ENCODE results near the gene TUBB2A. TPM values are rescaled to one million over a fixed set of nuclear protein-coding genes. Genes with fewer than 3 reads are reported as not detected.

Gene TUBB2A
- total and polyA plus RNA-seq, 8 donors, result 14.8 to 42.5 (median 24.9) TPM

DNA sequence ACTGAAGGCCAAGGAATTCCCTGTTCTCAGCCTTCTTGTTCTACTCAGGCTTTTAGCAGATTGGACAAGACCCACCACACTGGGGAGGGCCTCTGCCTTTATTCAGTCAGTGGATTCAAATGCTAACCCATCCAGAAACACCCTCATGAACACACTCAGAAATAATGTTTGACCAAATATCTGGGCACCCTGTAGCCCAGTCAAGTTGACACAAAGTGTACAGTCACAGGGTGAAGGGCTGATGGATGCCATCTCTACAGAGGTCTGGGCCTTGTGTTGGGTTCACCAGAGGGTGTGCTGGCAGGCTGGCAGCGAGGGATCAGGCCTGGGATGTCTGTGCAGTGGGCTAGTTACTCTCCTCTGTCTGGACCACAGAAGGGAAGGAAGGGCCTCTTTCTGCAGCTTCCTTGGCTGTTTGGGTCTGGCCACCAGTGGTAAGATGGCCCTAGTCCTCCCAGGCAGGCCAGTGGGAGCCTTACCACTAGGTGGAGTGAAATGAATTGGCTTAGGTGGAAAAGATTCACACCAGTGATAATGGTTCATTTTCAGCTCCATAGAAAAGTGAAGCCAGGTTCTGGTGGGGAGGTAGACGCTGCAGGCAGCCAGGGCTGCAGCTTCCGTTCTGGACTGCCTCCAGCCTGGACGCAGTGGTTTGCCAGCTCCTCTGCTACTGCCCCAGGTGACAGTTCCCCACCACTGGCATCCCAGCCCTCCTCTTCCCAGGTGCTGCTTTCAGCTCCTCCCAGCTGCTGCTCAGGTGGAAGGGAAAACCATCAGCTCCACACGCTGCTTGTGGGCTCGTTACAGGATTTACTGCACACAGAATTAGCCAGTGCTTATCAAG, 9.2 kb downstream of the TUBB2A start:
- intact Hi-C loops (cut with DNase I), result no loop called here
- H3K4me3 ChIP-seq, result no peak overlapping the region
- TF ChIP-seq, protein P1, sequence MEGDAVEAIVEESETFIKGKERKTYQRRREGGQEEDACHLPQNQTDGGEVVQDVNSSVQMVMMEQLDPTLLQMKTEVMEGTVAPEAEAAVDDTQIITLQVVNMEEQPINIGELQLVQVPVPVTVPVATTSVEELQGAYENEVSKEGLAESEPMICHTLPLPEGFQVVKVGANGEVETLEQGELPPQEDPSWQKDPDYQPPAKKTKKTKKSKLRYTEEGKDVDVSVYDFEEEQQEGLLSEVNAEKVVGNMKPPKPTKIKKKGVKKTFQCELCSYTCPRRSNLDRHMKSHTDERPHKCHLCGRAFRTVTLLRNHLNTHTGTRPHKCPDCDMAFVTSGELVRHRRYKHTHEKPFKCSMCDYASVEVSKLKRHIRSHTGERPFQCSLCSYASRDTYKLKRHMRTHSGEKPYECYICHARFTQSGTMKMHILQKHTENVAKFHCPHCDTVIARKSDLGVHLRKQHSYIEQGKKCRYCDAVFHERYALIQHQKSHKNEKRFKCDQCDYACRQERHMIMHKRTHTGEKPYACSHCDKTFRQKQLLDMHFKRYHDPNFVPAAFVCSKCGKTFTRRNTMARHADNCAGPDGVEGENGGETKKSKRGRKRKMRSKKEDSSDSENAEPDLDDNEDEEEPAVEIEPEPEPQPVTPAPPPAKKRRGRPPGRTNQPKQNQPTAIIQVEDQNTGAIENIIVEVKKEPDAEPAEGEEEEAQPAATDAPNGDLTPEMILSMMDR (IDR thresholded peaks at IDR 0.05), result no peak

DNA sequence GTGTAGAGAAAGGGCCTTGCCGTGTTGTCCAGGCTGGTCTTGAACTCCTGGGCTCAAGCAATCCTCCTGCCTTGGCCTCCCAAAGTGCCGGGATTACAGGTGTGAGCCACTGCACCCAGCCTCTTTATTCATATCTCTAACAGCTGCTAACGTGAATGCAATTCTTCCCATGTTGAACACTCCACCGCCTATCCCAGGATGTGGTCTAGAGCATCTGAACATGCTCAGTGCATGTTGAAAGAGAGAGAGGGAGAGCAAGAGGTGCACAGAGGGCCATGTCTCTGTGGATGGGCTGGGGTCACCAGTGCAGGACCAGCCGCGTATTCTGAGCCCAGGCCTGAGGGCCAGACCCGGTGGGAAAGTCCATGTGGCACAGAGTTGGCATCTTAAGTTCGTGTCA, 12.8 kb downstream of the TUBB2A start:
- no peaks in the 10 kb centered on the region for H3K36me3 ChIP-seq
- H3K27ac ChIP-seq, result no peak overlapping the region
- H3K4me1 ChIP-seq, result peaks cover 0 to 8% of the 10 kb centered on the region in 2 donors
- H3K27me3 ChIP-seq, result no peaks in the 10 kb centered on the region
- no peak for DNase-seq
- intact Hi-C loops (cut with DNase I), result no loop called here
- ATAC-seq, result no peak
- TF ChIP-seq, protein P1 (IDR thresholded peaks at IDR 0.05), result no peak
- H3K4me3 ChIP-seq, result no peak overlapping the region
- no peaks in the 10 kb centered on the region for H3K9me3 ChIP-seq

More for the DNA sequence above, 9.2 kb downstream of the TUBB2A start:
- Histone ChIP-seq H3K4me1 (no peaks in the 10 kb centered on the region), H3K9me3 (no peaks in the 10 kb centered on the region), H3K27me3 (no peaks in the 10 kb centered on the region), H3K36me3 (peaks cover 0 to under 1% of the 10 kb centered on the region in 2 donors), H3K27ac (no peak overlapping the region)
- DNase-seq (no peak), ATAC-seq (no peak)

DNA sequence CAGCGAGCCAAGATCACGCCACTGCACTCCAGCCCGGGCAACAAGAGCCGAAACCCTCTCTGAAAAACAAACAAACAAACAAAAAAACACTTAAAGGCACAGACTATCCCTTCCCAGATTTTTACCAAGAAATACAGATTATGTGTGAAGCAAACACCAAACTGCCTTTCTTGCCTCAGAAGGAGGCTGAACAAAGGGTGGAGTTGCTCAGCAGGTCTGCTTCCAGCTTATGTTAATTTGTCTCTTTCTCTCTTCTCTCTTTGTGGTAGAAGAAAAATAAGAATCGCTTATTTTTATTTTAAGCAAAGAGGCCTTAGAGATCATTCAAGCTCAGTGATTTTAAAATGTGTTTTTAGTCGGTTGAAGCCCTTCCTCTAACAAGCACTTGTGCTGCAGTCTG, 14.2 kb downstream of the TUBB2A start:
- Histone ChIP-seq H3K4me3 (no peak overlapping the region), H3K36me3 (no peaks in the 10 kb centered on the region), H3K9me3 (no peaks in the 10 kb centered on the region), H3K27ac (no peak overlapping the region), H3K4me1 (peaks cover 0 to 19% of the 10 kb centered on the region in 2 donors), H3K27me3 (no peaks in the 10 kb centered on the region)
- TF ChIP-seq, protein P1 (IDR thresholded peaks at IDR 0.05), result no peak
- ATAC-seq, result no peak
- intact Hi-C loops (cut with DNase I), result no loop called here
- DNase-seq, result no peak

DNA sequence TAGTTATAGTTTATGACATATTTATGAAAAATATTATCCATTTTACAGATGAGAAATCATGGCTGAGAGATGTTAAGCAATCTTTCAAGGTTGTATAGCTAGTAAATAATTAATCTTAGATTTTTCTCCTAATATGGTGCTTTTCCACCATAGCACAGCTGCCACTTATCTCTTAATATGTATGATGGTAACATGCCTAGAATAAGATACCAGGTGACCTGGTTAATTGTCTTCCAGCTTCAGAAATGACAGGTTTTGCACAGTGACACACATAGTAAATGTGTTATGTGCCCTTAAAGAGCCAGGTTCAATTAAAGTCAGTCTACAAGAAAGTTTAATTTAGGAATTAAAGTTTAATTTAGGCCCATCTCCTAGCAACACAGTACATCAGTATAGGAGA, 14.8 kb downstream of the TUBB2A start:
- DNase-seq (no peak), ATAC-seq (no peak)
- Histone ChIP-seq H3K27me3 (no peaks in the 10 kb centered on the region), H3K27ac (no peak overlapping the region), H3K9me3 (no peaks in the 10 kb centered on the region), H3K36me3 (no peaks in the 10 kb centered on the region), H3K4me1 (peaks cover 0 to 20% of the 10 kb centered on the region in 2 donors), H3K4me3 (no peak overlapping the region)
- intact Hi-C loops (cut with DNase I), result no loop called here
- TF ChIP-seq, protein P1 (IDR thresholded peaks at IDR 0.05), result no peak

DNA sequence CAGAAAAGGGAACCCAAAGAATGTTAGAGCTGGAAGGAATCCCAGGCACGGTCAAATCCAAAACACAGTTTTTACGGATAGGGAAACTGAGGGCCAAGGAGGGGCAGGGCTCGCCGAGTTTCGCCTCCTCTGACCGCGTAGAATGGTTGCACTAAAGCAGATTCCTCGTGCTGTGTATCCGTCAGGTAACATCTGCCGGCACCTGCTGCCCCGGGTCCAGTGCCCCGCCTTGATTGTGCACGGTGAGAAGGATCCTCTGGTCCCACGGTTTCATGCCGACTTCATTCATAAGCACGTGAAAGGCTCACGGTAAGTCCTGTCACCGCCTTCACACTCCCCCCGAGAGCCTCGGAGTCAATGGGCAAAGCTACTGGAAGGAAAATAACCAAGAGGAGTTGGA, 17.1 kb downstream of the TUBB2A start:
- Histone ChIP-seq H3K4me3 (no peak overlapping the region), H3K36me3 (no peaks in the 10 kb centered on the region), H3K27me3 (no peaks in the 10 kb centered on the region), H3K4me1 (peaks cover 0 to 20% of the 10 kb centered on the region in 2 donors), H3K9me3 (no peaks in the 10 kb centered on the region), H3K27ac (peak overlapping the region in 1 of 2 donors; percentile 57)
- TF ChIP-seq, protein P1 (IDR thresholded peaks at IDR 0.05), result no peak
- DNase-seq, result no peak
- intact Hi-C loops (cut with DNase I), result no loop called here
- no peak for ATAC-seq
